ENCODE results near the gene PPP1R12C. TPM values are rescaled to one million over a fixed set of nuclear protein-coding genes. Genes with fewer than 3 reads are reported as not detected.
"Not testable (repeated sequence)": the region's sequence is repeated elsewhere in the genome, so short reads cannot be mapped to it uniquely, and the experiment has no call there.

Gene PPP1R12C
- total RNA-seq, 1 experiment from 2014 or later: 41.5 TPM

- DNase-seq (ENCODE audit: low read depth): no peak
Measured at GRCh38 chr19:55076321-55076720, 41.1 kb downstream of the PPP1R12C start.

DNA sequence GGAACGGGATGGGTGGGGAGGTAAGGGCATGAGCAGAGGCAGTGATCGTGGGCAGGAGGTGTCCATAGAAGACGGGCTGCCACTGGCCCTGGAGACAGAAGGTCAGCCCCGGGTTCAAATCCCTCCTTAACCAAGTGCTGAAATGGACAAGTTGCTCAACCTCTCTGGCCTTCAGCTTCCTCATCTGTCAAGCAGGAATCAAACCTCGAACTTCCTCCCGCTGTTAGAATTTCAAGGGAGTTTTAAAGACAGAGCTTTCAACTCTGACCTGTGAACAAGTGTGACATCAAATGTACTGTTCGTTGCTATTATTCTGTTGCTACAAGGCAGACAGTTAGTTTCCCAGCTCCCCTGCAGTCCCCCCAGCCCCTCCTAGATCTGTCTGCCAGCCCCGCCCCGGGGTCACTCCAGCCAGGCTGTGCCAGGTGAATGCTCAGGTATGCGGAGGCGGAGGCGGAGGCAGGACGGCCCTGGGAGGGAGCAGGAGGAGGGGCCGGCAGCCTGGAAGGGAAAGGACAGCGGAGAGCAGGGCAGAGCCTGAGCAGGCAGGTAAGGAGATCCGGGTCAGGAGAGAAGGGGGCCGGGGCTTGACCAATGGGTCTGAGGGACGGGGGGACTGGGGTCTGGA lies 42.0 kb downstream of the PPP1R12C start, which contains the start of gene EPS8L1:
EPS8L1 (plus strand) TSS at position 499 of the 628 bp plus-strand sequence. CDS start 576 bp downstream, outside the sequence.
- no peak for DNase-seq (ENCODE audit: low read depth)

DNA sequence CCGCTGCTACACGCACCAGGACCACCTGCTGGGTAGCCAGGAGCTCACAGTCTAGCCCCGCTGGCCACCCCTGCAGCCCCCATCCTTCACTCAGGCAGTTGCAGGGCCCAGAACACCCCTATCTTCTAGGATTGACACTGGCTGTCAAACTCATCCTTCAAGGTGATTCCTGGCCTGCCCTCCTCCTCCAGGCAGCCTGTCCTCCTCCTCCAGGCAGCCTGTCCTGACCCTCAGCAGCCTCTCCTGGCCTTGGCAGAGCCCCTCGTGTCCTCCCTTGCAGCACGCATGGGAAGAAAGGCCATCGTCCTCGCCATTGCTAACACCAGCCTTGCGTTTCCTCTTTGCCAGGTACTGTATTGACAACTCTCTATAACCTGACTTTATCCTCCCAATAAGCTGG lies 45.5 kb downstream of the PPP1R12C start:
- no peak for DNase-seq (ENCODE audit: low read depth)

DNA sequence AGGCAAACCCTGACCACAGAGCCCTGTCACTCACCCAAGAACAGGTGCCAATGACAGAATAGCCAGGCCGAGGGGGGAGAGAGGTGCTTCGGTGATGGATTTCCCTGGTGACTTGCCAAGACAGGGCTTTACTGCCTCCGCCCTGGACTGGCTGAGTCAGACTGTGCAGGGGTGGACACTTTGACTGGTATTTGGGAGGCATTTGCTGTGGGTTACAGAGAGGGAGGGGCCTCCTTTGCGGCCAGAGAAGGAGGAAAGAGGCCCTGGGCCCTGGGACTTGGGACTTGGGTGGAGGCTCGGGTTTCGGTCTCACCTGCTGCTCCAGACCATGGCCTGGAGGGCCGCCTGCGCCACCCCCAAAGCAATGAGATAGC lies 46.3 kb downstream of the PPP1R12C start:
- peak; percentile 94 for DNase-seq (ENCODE audit: low read depth)

- DNase-seq (ENCODE audit: low read depth): no peak
Measured at GRCh38 chr19:55070466-55071128, 46.8 kb downstream of the PPP1R12C start.

GRCh38 chr19:55069865-55070197 lies 47.6 kb downstream of the PPP1R12C start:
- DNase-seq (ENCODE audit: low read depth): no peak

GRCh38 chr19:55068950-55069864 lies 48.2 kb downstream of the PPP1R12C start:
- DNase-seq (ENCODE audit: low read depth): peak; percentile 73

- no peak for DNase-seq (ENCODE audit: low read depth)
Measured at GRCh38 chr19:55067869-55068268, 49.6 kb downstream of the PPP1R12C start.

- no peak for DNase-seq (ENCODE audit: low read depth)
Measured at GRCh38 chr19:55066107-55066709, 51.2 kb downstream of the PPP1R12C start.

DNA sequence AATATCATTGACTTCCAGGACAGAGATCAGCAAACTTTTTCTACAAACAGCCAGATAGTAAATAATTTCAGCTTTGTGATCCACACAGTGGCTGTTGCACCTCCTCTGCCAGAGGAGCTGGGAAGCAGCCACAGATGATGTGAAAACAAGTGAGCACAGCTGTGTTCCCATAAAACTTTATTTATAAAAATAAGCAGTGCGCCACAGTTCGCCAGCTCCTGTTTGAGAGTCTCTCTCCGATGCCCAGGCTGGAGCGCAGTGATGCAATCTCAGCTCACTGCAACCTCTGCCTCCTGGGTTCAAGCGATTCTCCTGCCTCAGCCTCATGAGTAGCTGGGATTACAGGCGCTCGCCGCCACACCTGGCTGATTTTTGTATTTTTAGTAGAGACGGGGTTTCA lies 51.9 kb downstream of the PPP1R12C start:
- DNase-seq (ENCODE audit: low read depth): not testable (repeated sequence)

DNA sequence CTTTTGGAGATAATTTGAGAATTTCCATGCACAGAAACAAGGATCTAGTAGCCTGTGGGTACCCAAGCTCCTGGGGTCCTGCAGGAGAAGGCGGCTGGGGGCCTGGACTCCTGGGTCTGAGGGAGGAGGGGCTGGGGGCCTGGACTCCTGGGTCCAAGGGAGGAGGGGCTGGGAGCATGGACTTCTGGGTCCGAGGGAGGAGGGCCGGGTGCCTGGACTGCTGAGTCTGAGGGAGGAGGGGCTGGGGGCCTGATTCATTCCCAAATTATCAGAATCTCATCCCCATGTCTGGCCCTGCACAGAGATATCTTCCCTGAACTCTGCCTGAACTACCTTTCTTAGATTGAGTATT lies 54.0 kb downstream of the PPP1R12C start:
- no peak for DNase-seq (ENCODE audit: low read depth)

DNA sequence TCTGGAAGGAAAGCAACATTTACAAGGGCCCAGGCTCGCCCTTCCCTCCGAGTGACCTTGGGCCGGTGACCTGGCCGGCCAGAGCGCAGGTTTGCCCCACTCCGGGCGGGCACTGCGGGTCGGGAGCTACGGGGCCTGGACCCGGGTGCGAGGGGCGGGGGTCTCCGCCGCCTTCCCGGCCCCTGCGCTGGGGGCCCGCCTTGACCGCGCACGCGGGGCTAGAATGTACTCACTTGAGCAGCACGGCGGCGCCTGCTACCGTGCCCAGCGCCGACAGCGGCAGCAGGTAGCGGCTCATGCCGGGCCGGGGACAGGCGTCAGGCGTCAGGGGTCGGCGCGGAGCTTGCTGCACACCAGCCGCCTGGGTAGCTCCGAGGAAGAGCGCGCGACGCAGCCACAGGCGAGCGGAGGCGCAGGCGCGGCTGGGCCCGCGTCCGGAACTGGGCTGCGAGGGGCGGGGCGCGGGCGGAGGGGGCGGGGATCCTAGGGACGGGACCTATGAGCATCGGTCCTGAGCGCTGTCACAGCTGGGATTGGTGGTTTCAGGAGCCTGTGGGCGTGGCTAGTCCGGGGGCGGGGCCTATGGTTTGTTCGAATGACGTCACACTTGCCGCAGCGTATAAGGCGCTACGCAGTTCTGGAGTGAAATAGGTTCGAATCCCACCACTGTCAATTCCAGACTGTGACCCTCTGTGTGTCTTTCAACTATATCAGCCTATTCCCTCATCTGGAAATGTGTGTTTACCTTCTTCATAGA lies 54.5 kb downstream of the PPP1R12C start, which contains the start of gene RDH13:
RDH13 (minus strand) TSS at position 414 of the 757 bp plus-strand sequence; CDS start at position 298, 116 bp downstream.
- DNase-seq (ENCODE audit: low read depth): peak; percentile 98

GRCh38 chr19:55060287-55060686 lies 57.1 kb downstream of the PPP1R12C start:
- not testable (repeated sequence) for DNase-seq (ENCODE audit: low read depth)

- DNase-seq (ENCODE audit: low read depth): no peak
Measured at GRCh38 chr19:55058781-55059610, 58.4 kb downstream of the PPP1R12C start.

GRCh38 chr19:55056827-55057226 lies 60.6 kb downstream of the PPP1R12C start:
- DNase-seq (ENCODE audit: low read depth): no peak

GRCh38 chr19:55053735-55054134 lies 63.7 kb downstream of the PPP1R12C start:
- no peak for DNase-seq (ENCODE audit: low read depth)

DNA sequence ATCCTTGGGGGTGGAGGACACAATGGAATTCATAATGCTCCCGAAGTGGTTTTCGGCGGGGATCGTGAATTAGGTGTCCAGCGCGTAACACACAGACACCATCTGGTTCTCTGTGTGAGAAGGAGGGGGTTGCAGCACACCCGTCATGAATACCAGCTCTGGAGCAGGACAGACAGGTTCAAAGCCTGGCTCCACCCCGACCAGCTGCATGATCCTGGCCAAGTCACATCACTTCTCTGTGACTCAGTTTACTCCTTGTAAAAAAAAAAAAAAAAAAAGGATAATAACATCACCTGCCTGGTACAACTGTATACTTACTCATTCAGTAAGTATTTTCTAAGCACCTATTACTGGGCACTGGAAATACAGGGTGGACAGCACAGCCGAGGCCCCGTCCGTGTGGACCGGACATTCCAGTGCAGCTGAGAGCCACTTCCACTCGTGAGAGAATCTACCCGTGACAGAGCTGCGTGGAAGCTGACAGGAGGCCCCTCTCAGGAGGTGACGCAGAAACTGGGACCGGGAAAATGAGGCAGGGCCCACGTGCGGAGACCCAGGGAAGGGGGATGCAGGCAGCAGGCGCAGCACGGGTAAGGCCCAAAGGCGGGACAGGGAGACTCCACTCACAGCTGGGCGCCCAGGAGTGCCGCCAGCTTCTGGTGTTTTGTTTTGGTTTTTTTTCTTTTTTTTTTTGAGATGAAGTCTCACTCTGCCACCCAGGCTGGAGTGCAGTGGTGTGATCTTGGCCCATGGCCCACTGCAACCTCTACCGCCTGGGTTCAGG lies 66.5 kb downstream of the PPP1R12C start:
- no peak for DNase-seq (ENCODE audit: low read depth)

DNA sequence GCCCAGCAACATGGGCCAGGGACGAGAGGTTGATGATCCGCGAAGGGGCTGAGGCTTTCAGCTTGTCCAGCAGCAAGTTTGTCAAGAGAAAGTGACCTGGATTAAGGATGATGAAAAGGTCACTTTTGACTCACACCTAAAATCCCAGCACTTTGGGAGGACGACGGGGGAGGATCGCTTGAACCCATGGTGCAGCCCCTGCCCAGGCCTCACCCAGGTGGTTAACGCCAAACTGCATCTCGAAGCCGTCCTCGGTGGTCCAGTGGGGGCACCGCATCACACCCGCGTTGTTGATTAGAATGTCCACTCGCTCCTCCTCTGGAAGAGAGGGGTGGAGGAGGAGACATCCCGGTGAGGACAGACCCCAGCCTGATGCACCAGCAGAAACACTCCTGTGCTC lies 69.0 kb downstream of the PPP1R12C start:
- no peak for DNase-seq (ENCODE audit: low read depth)

- no peak for DNase-seq (ENCODE audit: low read depth)
Measured at GRCh38 chr19:55047951-55048350, 69.5 kb downstream of the PPP1R12C start.

All from Daoy (cell line).